Naive thymus-derived CD4-positive, alpha-beta T cell (primary cell): ENCODE results near the gene DLST. TPM values are rescaled to one million over a fixed set of nuclear protein-coding genes. Genes with fewer than 3 reads are reported as not detected.

Experiments
- ATAC-seq: fragments of 150-1000 bp; cut with Tn5 transposase; 2 replicates; pipeline ENCODE4 v1.10.0; 2021; ENCODE audit warnings: mild to moderate bottlenecking, moderate library complexity
- CTCF ChIA-PET: fragments of 350-600 bp; sonication (Branson Sonifier 250); formaldehyde crosslinking; loops from one replicate; lab custom pipeline; 2021; ENCODE audit warnings: antibody characterized with exemption; lab: Charles Lee
- POLR2A ChIA-PET: fragments of 350-600 bp; sonication (Branson Sonifier 250); formaldehyde crosslinking; loops from one replicate; lab custom pipeline; 2021; ENCODE audit warnings: antibody characterized with exemption, inconsistent platforms; lab: Charles Lee
- DNase-seq, 9 donors: peaks; one replicate each; pipeline versions ENCODE4 v3.0.0 to v3.0.0-alpha.2; 2020 to 2022; ENCODE audit warnings: mixed read lengths in 1 of 9
- H3K27ac ChIP-seq: one replicate; pipeline ENCODE4 v1.7.0; 2013; ENCODE audit warnings: mild to moderate bottlenecking, low read depth, low read length, moderate library complexity
- H3K27me3 ChIP-seq, 2 donors: one replicate each; pipeline ENCODE4 v1.7.0; 2013; ENCODE audit warnings: low read length in 2 of 2, mild to moderate bottlenecking in 2 of 2, moderate library complexity in 2 of 2; ENCODE audit not compliant: control insufficient read depth in 2 of 2, insufficient read depth in 2 of 2
- H3K36me3 ChIP-seq, 3 experiments: 1 replicate in 2 of 3; 2 replicates in 1 of 3; pipeline ENCODE4 v1.7.0; 2013; ENCODE audit warnings: low read length in 3 of 3, mild to moderate bottlenecking in 3 of 3, moderate library complexity in 1 of 3; ENCODE audit not compliant: insufficient read depth in 3 of 3, control insufficient read depth in 2 of 3
- H3K4me1 ChIP-seq, 2 donors: one replicate each; pipeline ENCODE4 v1.7.0; 2013; ENCODE audit warnings: low read length in 2 of 2, mild to moderate bottlenecking in 2 of 2, moderate library complexity in 1 of 2; ENCODE audit not compliant: control insufficient read depth in 2 of 2, insufficient read depth in 2 of 2
- H3K4me3 ChIP-seq: 2 replicates; pipeline ENCODE4 v1.7.0; 2013; ENCODE audit warnings: mild to moderate bottlenecking, low read length
- H3K9me3 ChIP-seq, 3 experiments: 1 replicate in 2 of 3; 2 replicates in 1 of 3; pipeline ENCODE4 v1.7.0; 2013; ENCODE audit warnings: low read length in 3 of 3; ENCODE audit not compliant: control insufficient read depth in 2 of 3
- H3K27ac Mint-ChIP-seq, 9 donors: one replicate each; pipeline ENCODE4 v1.8.0; 2020 to 2022; ENCODE audit warnings: mixed read lengths in 9 of 9, mild to moderate bottlenecking in 8 of 9, moderate library complexity in 5 of 9, inconsistent platforms in 2 of 9
- H3K27me3 Mint-ChIP-seq, 5 donors: one replicate each; pipeline ENCODE4 v1.8.0; 2021 to 2022; ENCODE audit warnings: mixed read lengths in 5 of 5, mild to moderate bottlenecking in 1 of 5
- H3K36me3 Mint-ChIP-seq, 5 donors: one replicate each; pipeline ENCODE4 v1.8.0; 2020 to 2022; ENCODE audit warnings: mixed read lengths in 5 of 5, mild to moderate bottlenecking in 3 of 5, inconsistent platforms in 1 of 5
- H3K4me1 Mint-ChIP-seq, 7 donors: one replicate each; pipeline ENCODE4 v1.8.0; 2020 to 2022; ENCODE audit warnings: mixed read lengths in 7 of 7, mild to moderate bottlenecking in 3 of 7, inconsistent platforms in 1 of 7
- H3K4me3 Mint-ChIP-seq, 10 donors: one replicate each; pipeline ENCODE4 v1.8.0; 2020 to 2022; ENCODE audit warnings: mild to moderate bottlenecking in 10 of 10, mixed read lengths in 10 of 10, moderate library complexity in 6 of 10, inconsistent platforms in 2 of 10
- H3K9me3 Mint-ChIP-seq, 11 donors: one replicate each; pipeline ENCODE4 v1.8.0; 2020 to 2022; ENCODE audit warnings: mixed read lengths in 11 of 11, mild to moderate bottlenecking in 4 of 11, inconsistent platforms in 1 of 11, moderate library complexity in 1 of 11
- intact Hi-C, 2 donors: fragments of 100-400 bp; cut with micrococcal nuclease; formaldehyde crosslinking; loops; one replicate each; pipeline ENCODE4 v1.15.1; 2023
- polyA plus RNA-seq, 2 donors: library from polyadenylated mRNA; unstranded; fragments of 300-500 nt; fragmentation: Illumina TruSeq; gene quantifications; one replicate each; pipeline ENCODE4 v1.2.3, GENCODE V29; 2021
- total RNA-seq, 6 experiments: library from RNA in 5 of 6; stranded (reverse) in 5 of 6; gene quantifications; 1 replicate in 5 of 6; 2 replicates in 1 of 6; pipeline ENCODE4 v1.2.3 and lab custom pipeline; 2021 to 2026

The DLST gene
- total and polyA plus RNA-seq, 7 experiments from 2014 or later: 8.9 to 132 (median 96.0) TPM

- CTCF ChIA-PET: interaction anchor here (0.7 to 9.0 kb wide), 3 partner anchors 20 to 62 kb away, joined by 3 to 50 read pairs (median 5); no protein-coding TSS in a partner anchor
- H3K36me3 Mint-ChIP-seq: peaks cover 0 to 28% (median 12%) of the 10 kb centered on the region in 5 donors
- no peak for ATAC-seq
Observed at GRCh38 chr14:74886001-74886400, 4.3 kb downstream of the DLST start.

GRCh38 chr14:74888164-74889158 lies 6.7 kb downstream of the DLST start:
- Histone ChIP-seq H3K4me3 (no peak overlapping the region), H3K36me3 (peaks cover 7 to 44% (median 12%) of the 10 kb centered on the region in 3 experiments), H3K9me3 (no peaks in the 10 kb centered on the region), H3K4me1 (peaks cover 21 to 23% of the 10 kb centered on the region in 2 donors), H3K27ac (peak overlapping the region; percentile 29), H3K27me3 (no peaks in the 10 kb centered on the region)
- peak overlapping the region in 8 of 10 donors; percentile 2 to 58 (median 14) for H3K4me3 Mint-ChIP-seq
- H3K36me3 Mint-ChIP-seq: peaks cover 0 to 45% (median 4%) of the 10 kb centered on the region in 5 donors
- ATAC-seq (peak; percentile 20), DNase-seq (no peak)
- no peaks in the 10 kb centered on the region for H3K27me3 Mint-ChIP-seq
- H3K9me3 Mint-ChIP-seq: no peaks in the 10 kb centered on the region
- peaks cover 37 to 55% (median 48%) of the 10 kb centered on the region in 7 donors for H3K4me1 Mint-ChIP-seq
- ChIA-PET POLR2A (interaction anchor here (0.6 to 1.1 kb wide), 2 partner anchors 8 to 12 kb away, joined by 3 read pairs; no protein-coding TSS in a partner anchor), CTCF (interaction anchor here (0.8 to 1.0 kb wide), 3 partner anchors 17 to 381 kb away, joined by 3 to 5 read pairs (median 4); no protein-coding TSS in a partner anchor)
- H3K27ac Mint-ChIP-seq: peak overlapping the region in 7 of 9 donors; percentile 10 to 82 (median 72)
- intact Hi-C loops: no loop called here

More at GRCh38 chr14:74886001-74886400, 4.3 kb downstream of the DLST start:
- no peaks in the 10 kb centered on the region for H3K9me3 Mint-ChIP-seq
- peak overlapping the region in 7 of 9 donors; percentile 22 to 71 (median 58) for H3K27ac Mint-ChIP-seq
- Histone ChIP-seq H3K36me3 (peaks cover 0 to 28% (median 7%) of the 10 kb centered on the region in 3 experiments), H3K27ac (no peak overlapping the region), H3K9me3 (no peaks in the 10 kb centered on the region), H3K4me3 (no peak overlapping the region), H3K4me1 (peaks cover 32 to 36% of the 10 kb centered on the region in 2 donors), H3K27me3 (no peaks in the 10 kb centered on the region)
- no peaks in the 10 kb centered on the region for H3K27me3 Mint-ChIP-seq
- intact Hi-C loops: no loop called here
- POLR2A ChIA-PET: interaction anchor here (0.9 kb wide), 1 partner anchor 44 kb away, joined by 3 read pairs; no protein-coding TSS in a partner anchor
- peak overlapping the region in 6 of 10 donors; percentile 1 to 97 (median 48) for H3K4me3 Mint-ChIP-seq
- no peak for DNase-seq
- peaks cover 50 to 74% (median 64%) of the 10 kb centered on the region in 7 donors for H3K4me1 Mint-ChIP-seq

GRCh38 chr14:74890262-74890661 lies 8.5 kb downstream of the DLST start:
- Mint-ChIP-seq H3K27me3 (no peaks in the 10 kb centered on the region), H3K27ac (peak overlapping the region in 2 of 9 donors; percentile 33 to 56)
- POLR2A ChIA-PET: interaction anchor here (0.5 to 1.3 kb wide), 3 partner anchors 15 to 1258 kb away, joined by 3 read pairs; no protein-coding TSS in a partner anchor

GRCh38 chr14:74891870-74892269 lies 10.2 kb downstream of the DLST start:
- intact Hi-C loops: no loop called here
- ChIA-PET CTCF (interaction anchor here (0.9 to 1.3 kb wide), 3 partner anchors 14 to 33 kb away, joined by 3 read pairs; no protein-coding TSS in a partner anchor), POLR2A (no interaction called here)
- no peaks in the 10 kb centered on the region for H3K27me3 Mint-ChIP-seq
- H3K27ac Mint-ChIP-seq: peak overlapping the region in 1 of 9 donors; percentile 37
- peaks cover 8 to 22% (median 19%) of the 10 kb centered on the region in 7 donors for H3K4me1 Mint-ChIP-seq
- Histone ChIP-seq H3K4me1 (peaks cover 0 to 9% of the 10 kb centered on the region in 2 donors), H3K9me3 (no peaks in the 10 kb centered on the region), H3K27me3 (no peaks in the 10 kb centered on the region), H3K36me3 (peaks cover 14 to 77% (median 20%) of the 10 kb centered on the region in 3 experiments), H3K4me3 (no peak overlapping the region), H3K27ac (no peak overlapping the region)
- DNase-seq: no peak
- H3K4me3 Mint-ChIP-seq: no peak overlapping the region
- H3K36me3 Mint-ChIP-seq: peaks cover 16 to 54% (median 28%) of the 10 kb centered on the region in 5 donors
- no peak for ATAC-seq
- no peaks in the 10 kb centered on the region for H3K9me3 Mint-ChIP-seq

More at GRCh38 chr14:74890262-74890661, 8.5 kb downstream of the DLST start:
- peaks cover 10 to 52% (median 17%) of the 10 kb centered on the region in 5 donors for H3K36me3 Mint-ChIP-seq
- intact Hi-C loops: no loop called here
- Histone ChIP-seq H3K27ac (no peak overlapping the region), H3K27me3 (no peaks in the 10 kb centered on the region), H3K36me3 (peaks cover 12 to 61% (median 20%) of the 10 kb centered on the region in 3 experiments), H3K4me1 (peaks cover 5 to 9% of the 10 kb centered on the region in 2 donors), H3K4me3 (no peak overlapping the region), H3K9me3 (no peaks in the 10 kb centered on the region)
- peaks cover 20 to 37% (median 32%) of the 10 kb centered on the region in 7 donors for H3K4me1 Mint-ChIP-seq
- no peaks in the 10 kb centered on the region for H3K9me3 Mint-ChIP-seq
- no peak for ATAC-seq
- DNase-seq: no peak
- CTCF ChIA-PET: interaction anchor here (0.8 to 1.1 kb wide), 3 partner anchors 15 to 30 kb away, joined by 3 read pairs; no protein-coding TSS in a partner anchor
- no peak overlapping the region for H3K4me3 Mint-ChIP-seq

GRCh38 chr14:74892745-74893144 lies 11.0 kb downstream of the DLST start:
- Histone ChIP-seq H3K4me3 (no peak overlapping the region), H3K27ac (no peak overlapping the region), H3K36me3 (peaks cover 14 to 85% (median 20%) of the 10 kb centered on the region in 3 experiments), H3K27me3 (no peaks in the 10 kb centered on the region), H3K9me3 (no peaks in the 10 kb centered on the region), H3K4me1 (peaks cover 0 to 6% of the 10 kb centered on the region in 2 donors)
- Mint-ChIP-seq H3K4me3 (no peak overlapping the region), H3K9me3 (no peaks in the 10 kb centered on the region), H3K27me3 (no peaks in the 10 kb centered on the region), H3K4me1 (peaks cover 6 to 19% (median 16%) of the 10 kb centered on the region in 7 donors), H3K36me3 (peaks cover 16 to 62% (median 37%) of the 10 kb centered on the region in 5 donors), H3K27ac (peak overlapping the region in 6 of 9 donors; percentile 21 to 59 (median 42))
- no peak for DNase-seq
- CTCF ChIA-PET: interaction anchor here (1.0 to 2.7 kb wide), 3 partner anchors 10 to 32 kb away, joined by 3 to 22 read pairs (median 3); no protein-coding TSS in a partner anchor
- ATAC-seq: no peak
- intact Hi-C loops: no loop called here
- POLR2A ChIA-PET: interaction anchor here (0.7 to 1.6 kb wide), 3 partner anchors 10 to 28 kb away, joined by 3 read pairs; no protein-coding TSS in a partner anchor
